GM06990 (cell line): ENCODE data around the gene MOCS2.

Source experiments
- DNase-seq: peaks from one replicate; pipeline ENCODE4 v3.0.0-alpha.2; 2011; ENCODE audit not compliant: insufficient read length; ENCODE audit errors: extremely low read depth
- H3K27me3 ChIP-seq: replicated peaks from 2 replicates; pipeline ENCODE4 v1.6.0; 2011; ENCODE audit warnings: low read length; ENCODE audit not compliant: control insufficient read depth, insufficient read depth
- H3K36me3 ChIP-seq: 2 replicates; pipeline ENCODE4 v1.5.1; 2011; ENCODE audit warnings: low read length; ENCODE audit not compliant: control insufficient read depth, insufficient read depth
- H3K4me3 ChIP-seq: replicated peaks from 2 replicates; pipeline ENCODE4 v1.5.1; 2011; ENCODE audit warnings: low read depth, mild to moderate bottlenecking, control low read depth, low read length
- CTCF ChIP-seq: IDR thresholded peaks from 2 replicates; pipeline ENCODE4 v1.5.1; 2011; ENCODE audit warnings: low read length, control low read depth, mild to moderate bottlenecking, inconsistent platforms; ENCODE audit not compliant: insufficient read depth, poor library complexity, severe bottlenecking

Gene MOCS2

GRCh38 chr5:53095217-53095616, 14.3 kb downstream of the MOCS2 start:
- H3K4me3 ChIP-seq: no peak overlapping the region
- DNase-seq: no peak
- H3K36me3 ChIP-seq: peaks cover 4% of the 10 kb centered on the region; the same call in 1 of the 2 replicates
- H3K27me3 ChIP-seq: no peaks in the 10 kb centered on the region
- TF ChIP-seq CTCF: no peak

- H3K36me3 ChIP-seq: no peaks in the 10 kb centered on the region
- H3K27me3 ChIP-seq: no peaks in the 10 kb centered on the region
- no peak for TF ChIP-seq CTCF
- DNase-seq: no peak
- no peak overlapping the region for H3K4me3 ChIP-seq
Observed at GRCh38 chr5:53092242-53092641, 17.3 kb downstream of the MOCS2 start.

- H3K27me3 ChIP-seq: no peaks in the 10 kb centered on the region
- H3K36me3 ChIP-seq: no peaks in the 10 kb centered on the region
- DNase-seq: no peak
- no peak overlapping the region for H3K4me3 ChIP-seq
- no peak for TF ChIP-seq CTCF
Observed at GRCh38 chr5:53091289-53091688, 18.3 kb downstream of the MOCS2 start.

- no peaks in the 10 kb centered on the region for H3K36me3 ChIP-seq
- no peak for TF ChIP-seq CTCF
- H3K27me3 ChIP-seq: no peaks in the 10 kb centered on the region
- H3K4me3 ChIP-seq: no peak overlapping the region
- no peak for DNase-seq
Observed at GRCh38 chr5:53090229-53090628, 19.3 kb downstream of the MOCS2 start.

- no peak for TF ChIP-seq CTCF
- no peaks in the 10 kb centered on the region; the same call in 1 of the 2 replicates for H3K27me3 ChIP-seq
- H3K36me3 ChIP-seq: no peaks in the 10 kb centered on the region
Observed at GRCh38 chr5:53089481-53089991, 20.0 kb downstream of the MOCS2 start.

GRCh38 chr5:53087621-53088121, 21.9 kb downstream of the MOCS2 start:
- Histone ChIP-seq H3K27me3 (no peaks in the 10 kb centered on the region; the same call in 1 of the 2 replicates), H3K36me3 (no peaks in the 10 kb centered on the region), H3K4me3 (no peak overlapping the region)

More at GRCh38 chr5:53089481-53089991, 20.0 kb downstream of the MOCS2 start:
- no peak overlapping the region for H3K4me3 ChIP-seq
- peak; percentile 37 for DNase-seq

More at GRCh38 chr5:53087621-53088121, 21.9 kb downstream of the MOCS2 start:
- no peak for DNase-seq
- TF ChIP-seq CTCF: no peak
